Esophagus (tissue), 2 donors: ENCODE measurements around the gene KLF6. TPM values are rescaled to one million over a fixed set of nuclear protein-coding genes. Genes with fewer than 3 reads are reported as not detected.
A peak's percentile ranks its signal among the peaks of the same experiment; 100 is the strongest.

Experiments
- H3K27ac ChIP-seq, 2 donors: one replicate each; pipeline ENCODE4 v1.5.1; 2013; ENCODE audit warnings: low read depth in 2 of 2, mild to moderate bottlenecking in 2 of 2, inconsistent platforms in 1 of 2, low read length in 1 of 2, moderate library complexity in 1 of 2
- H3K27me3 ChIP-seq, 2 donors: one replicate each; pipeline ENCODE4 v1.6.1; 2013; ENCODE audit warnings: low read length in 2 of 2, control low read depth in 1 of 2, mild to moderate bottlenecking in 1 of 2; ENCODE audit not compliant: insufficient read depth in 2 of 2, control insufficient read depth in 1 of 2
- H3K36me3 ChIP-seq, 2 donors: one replicate each; pipeline ENCODE4 v1.6.1; 2013; ENCODE audit warnings: low read length in 1 of 2; ENCODE audit not compliant: control insufficient read depth in 2 of 2, insufficient read depth in 2 of 2
- H3K4me1 ChIP-seq, 2 donors: one replicate each; pipeline ENCODE4 v1.6.1; 2013; ENCODE audit warnings: low read length in 1 of 2; ENCODE audit not compliant: control insufficient read depth in 2 of 2, insufficient read depth in 2 of 2
- H3K4me3 ChIP-seq, 2 donors: one replicate each; pipeline ENCODE4 v1.5.1; 2013; ENCODE audit warnings: low read length in 2 of 2, mild to moderate bottlenecking in 2 of 2, low read depth in 1 of 2, moderate library complexity in 1 of 2
- H3K9me3 ChIP-seq, 2 donors: one replicate each; pipeline ENCODE4 v1.6.1; 2013; ENCODE audit warnings: mild to moderate bottlenecking in 2 of 2, low read depth in 1 of 2, low read length in 1 of 2, moderate library complexity in 1 of 2; ENCODE audit not compliant: control insufficient read depth in 2 of 2, insufficient read depth in 1 of 2
- WGBS, 2 donors: extraction: QIAGEN DNeasy Blood & Tissue Kit; methylation state at CpG; one replicate each; pipeline ENCODE4 v1.1.7; 2013; 5-methylcytosine and 5-hydroxymethylcytosine counted together
- polyA plus RNA-seq, 2 donors: library from polyadenylated mRNA; stranded (reverse); fragments of 200-250 nt; gene quantifications; one replicate each; pipeline ENCODE4 v1.2.3, GENCODE V29; 2013
- donor health status: healthy with polysubstance abuse.
- donor health status: Bipolar disorder and iron deficiency.

KLF6 gene
- polyA plus RNA-seq, 2 donors: 41.6 to 44.7 TPM

DNA sequence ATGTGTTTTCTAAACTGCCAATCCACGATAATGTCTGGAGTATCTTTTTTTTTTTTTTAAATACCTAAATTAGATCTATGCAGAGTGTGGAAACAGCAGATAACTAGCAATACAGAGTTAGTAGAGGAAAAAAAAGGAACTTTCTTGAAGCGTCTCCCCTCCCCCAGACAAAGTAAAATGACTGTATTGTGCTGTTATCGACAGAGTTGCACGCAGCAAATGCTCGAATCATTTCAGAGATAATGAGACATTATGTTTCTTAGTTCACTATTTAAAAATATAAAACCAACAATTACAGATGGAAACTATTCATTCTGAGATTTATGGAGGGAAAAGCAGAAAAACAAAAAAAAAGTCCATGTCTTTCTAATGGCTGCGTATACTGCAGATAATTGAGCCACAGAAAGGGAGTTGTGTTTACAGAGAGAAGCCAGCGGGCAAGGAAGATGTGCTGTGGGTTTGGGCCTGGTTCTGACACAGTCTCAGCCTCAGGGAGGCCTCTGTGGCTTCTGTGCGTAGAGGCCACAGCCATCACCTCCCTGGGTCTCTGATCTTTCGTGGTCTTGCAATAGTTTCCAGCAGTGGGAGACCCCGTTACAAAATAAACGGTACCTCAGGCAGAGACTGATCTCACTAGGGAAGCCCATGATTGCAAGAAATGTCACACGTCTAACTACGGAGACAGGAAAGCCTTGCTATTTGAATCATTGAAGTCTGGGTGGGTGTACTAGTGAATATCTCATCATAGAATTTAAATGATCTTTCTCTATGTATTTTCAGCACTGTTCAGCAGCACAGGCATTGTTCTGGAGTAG is 19.1 kb upstream of the KLF6 start:
- no peaks in the 10 kb centered on the region for H3K9me3 ChIP-seq
- 75 to 77% methylated on average over 13 of the region's 13 CpGs for WGBS, 2 donors
- H3K4me1 ChIP-seq: peaks cover 4 to 16% of the 10 kb centered on the region in 2 donors
- H3K27ac ChIP-seq: peak overlapping the region; percentile 78 to 82
- H3K36me3 ChIP-seq: no peaks in the 10 kb centered on the region
- H3K4me3 ChIP-seq: no peak overlapping the region
- H3K27me3 ChIP-seq: no peaks in the 10 kb centered on the region

DNA sequence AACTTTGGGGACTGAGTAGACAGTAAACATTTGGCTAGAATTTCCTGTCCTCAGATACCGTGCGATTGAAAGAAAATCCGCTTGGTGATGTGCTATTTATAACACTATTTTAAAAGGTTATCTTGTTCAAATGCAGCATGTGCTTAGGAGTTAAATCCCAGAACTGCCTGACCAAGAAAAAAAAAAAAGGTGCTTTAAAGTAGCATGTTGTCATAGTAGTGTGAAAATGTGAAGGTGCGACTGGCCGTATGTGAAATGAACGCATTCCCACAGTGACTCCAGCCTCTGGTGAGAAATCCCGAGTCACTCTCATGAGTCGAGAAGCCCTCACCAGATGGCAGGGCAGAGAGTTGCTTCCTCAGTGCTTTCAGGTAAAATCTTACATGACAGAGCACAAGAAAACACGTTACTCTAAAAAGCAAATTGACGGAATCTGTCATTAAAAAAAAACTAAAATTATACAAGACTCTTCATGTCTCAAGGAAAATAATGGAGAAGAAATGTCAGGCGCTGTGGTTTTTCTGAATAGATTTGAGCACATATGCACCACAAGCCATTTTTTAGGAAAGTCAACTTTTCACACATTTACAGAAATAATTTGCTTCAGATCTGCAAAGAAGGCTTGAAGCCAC is 18.4 kb upstream of the KLF6 start:
- WGBS, 2 donors: 61 to 73% methylated on average over 11 of the region's 11 CpGs
- Histone ChIP-seq H3K27me3 (no peaks in the 10 kb centered on the region), H3K4me1 (peaks cover 4 to 14% of the 10 kb centered on the region in 2 donors), H3K36me3 (no peaks in the 10 kb centered on the region), H3K9me3 (no peaks in the 10 kb centered on the region), H3K4me3 (no peak overlapping the region), H3K27ac (peak overlapping the region in 1 of 2 donors; percentile 37)

- no peaks in the 10 kb centered on the region for H3K36me3 ChIP-seq
- WGBS, 2 donors: 83 to 92% methylated on average over 8 of the region's 8 CpGs
- H3K4me3 ChIP-seq: no peak overlapping the region
- H3K27me3 ChIP-seq: no peaks in the 10 kb centered on the region
- H3K4me1 ChIP-seq: peaks cover 2 to 14% of the 10 kb centered on the region in 2 donors
- H3K27ac ChIP-seq: no peak overlapping the region
- no peaks in the 10 kb centered on the region for H3K9me3 ChIP-seq
These were observed 17.7 kb upstream of the KLF6 start for GRCh38 chr10:3802526-3803265.

- no peaks in the 10 kb centered on the region for H3K9me3 ChIP-seq
- H3K27me3 ChIP-seq: no peaks in the 10 kb centered on the region
- H3K4me1 ChIP-seq: peaks cover 0 to 4% of the 10 kb centered on the region in 2 donors
- no peaks in the 10 kb centered on the region for H3K36me3 ChIP-seq
- WGBS, 2 donors: 94 to 95% methylated on average over 11 of the region's 11 CpGs
- H3K27ac ChIP-seq: no peak overlapping the region
- H3K4me3 ChIP-seq: no peak overlapping the region
These were observed 16.7 kb upstream of the KLF6 start for GRCh38 chr10:3801558-3802192.

GRCh38 chr10:3800586-3800985 is 15.6 kb upstream of the KLF6 start:
- no peaks in the 10 kb centered on the region for H3K4me1 ChIP-seq
- no peak overlapping the region for H3K27ac ChIP-seq
- H3K27me3 ChIP-seq: no peaks in the 10 kb centered on the region
- H3K9me3 ChIP-seq: no peaks in the 10 kb centered on the region
- no peak overlapping the region for H3K4me3 ChIP-seq
- H3K36me3 ChIP-seq: no peaks in the 10 kb centered on the region
- 89 to 91% methylated on average over 5 of the region's 5 CpGs for WGBS, 2 donors

GRCh38 chr10:3797750-3798149 is 12.7 kb upstream of the KLF6 start:
- no peak overlapping the region for H3K4me3 ChIP-seq
- WGBS, 2 donors: 0 to 85% methylated on average over 1 of the region's 1 CpG
- H3K27ac ChIP-seq: no peak overlapping the region
- no peaks in the 10 kb centered on the region for H3K27me3 ChIP-seq
- H3K36me3 ChIP-seq: no peaks in the 10 kb centered on the region
- H3K4me1 ChIP-seq: no peaks in the 10 kb centered on the region
- peaks cover 0 to 3% of the 10 kb centered on the region in 2 donors for H3K9me3 ChIP-seq

GRCh38 chr10:3793553-3793952 is 8.5 kb upstream of the KLF6 start:
- peaks cover 0 to 3% of the 10 kb centered on the region in 2 donors for H3K9me3 ChIP-seq
- H3K27me3 ChIP-seq: no peaks in the 10 kb centered on the region
- H3K36me3 ChIP-seq: no peaks in the 10 kb centered on the region
- H3K27ac ChIP-seq: no peak overlapping the region
- H3K4me1 ChIP-seq: no peaks in the 10 kb centered on the region
- 95 to 98% methylated on average over 3 of the region's 3 CpGs for WGBS, 2 donors
- no peak overlapping the region for H3K4me3 ChIP-seq

DNA sequence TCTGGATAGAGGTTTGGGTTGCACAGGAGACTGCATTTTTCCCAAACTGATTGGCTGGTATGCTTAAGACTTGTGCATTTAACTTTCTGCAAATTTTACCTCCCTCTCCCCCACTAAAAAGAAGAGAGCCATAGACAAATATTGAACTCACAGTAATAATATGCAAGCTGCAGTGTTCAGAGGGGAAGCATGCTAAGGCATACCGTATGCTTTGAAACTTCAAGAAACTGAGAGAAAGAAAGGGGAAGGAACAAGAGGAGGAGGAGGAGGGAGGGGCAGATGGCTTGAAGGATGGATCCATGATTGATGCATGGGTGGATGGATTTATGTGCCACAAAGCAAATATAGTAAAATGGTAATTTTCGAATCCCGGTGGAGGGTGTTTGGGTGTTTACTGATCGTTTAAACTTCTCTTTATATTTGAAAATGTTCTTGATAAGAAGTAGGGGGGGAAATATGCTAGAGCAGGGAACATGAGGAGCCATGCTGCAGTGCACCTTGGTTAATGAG is 7.8 kb upstream of the KLF6 start:
- WGBS, 2 donors: 70 to 72% methylated on average over 4 of the region's 4 CpGs
- Histone ChIP-seq H3K4me1 (no peaks in the 10 kb centered on the region), H3K27me3 (no peaks in the 10 kb centered on the region)

GRCh38 chr10:3791974-3792633 is 7.1 kb upstream of the KLF6 start:
- H3K27me3 ChIP-seq: no peaks in the 10 kb centered on the region
- H3K27ac ChIP-seq: no peak overlapping the region
- no peaks in the 10 kb centered on the region for H3K36me3 ChIP-seq
- 79 to 81% methylated on average over 3 of the region's 3 CpGs for WGBS, 2 donors
- H3K4me1 ChIP-seq: no peaks in the 10 kb centered on the region
- H3K9me3 ChIP-seq: peaks cover 0 to 3% of the 10 kb centered on the region in 2 donors
- H3K4me3 ChIP-seq: no peak overlapping the region

More for the DNA sequence above, 7.8 kb upstream of the KLF6 start:
- Histone ChIP-seq H3K36me3 (no peaks in the 10 kb centered on the region), H3K4me3 (no peak overlapping the region), H3K9me3 (peaks cover 0 to 3% of the 10 kb centered on the region in 2 donors), H3K27ac (no peak overlapping the region)
